Measurements from ENCODE around the gene SBNO2. TPM values are rescaled to one million over a fixed set of nuclear protein-coding genes. Genes with fewer than 3 reads are reported as not detected.

SBNO2 gene
- total and polyA plus RNA-seq, 2 experiments from 2014 or later = 6.9 to 35.4 TPM

DNA sequence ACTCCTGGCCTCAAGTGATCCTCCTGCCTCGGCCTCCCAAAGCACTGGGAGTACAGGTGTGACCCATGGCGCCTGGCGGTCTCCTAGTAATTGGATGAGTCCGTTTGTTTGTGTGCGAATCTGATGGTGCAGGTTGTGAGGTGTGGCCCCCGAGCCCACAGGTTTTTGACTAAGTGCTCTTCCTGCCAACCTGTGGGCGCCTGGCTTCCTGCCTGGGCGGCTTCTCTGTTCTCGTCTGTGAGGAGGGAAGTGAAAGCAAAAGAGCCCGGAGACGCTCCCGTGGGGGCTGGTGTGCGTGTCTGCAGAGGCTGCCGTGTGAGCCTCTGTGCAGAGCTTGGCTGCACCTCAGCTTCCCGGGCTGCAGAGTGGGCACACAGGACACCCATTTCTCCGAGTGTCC, 97.1 kb downstream of the SBNO2 start (continued):
- TF ChIP-seq ZNF462 (CRISPR knock-in tag; IDR thresholded peaks at IDR 0.05) (no peak), ZNF114 (CRISPR knock-in tag; IDR thresholded peaks at IDR 0.05) (no peak), EZH2phosphoT487 (IDR thresholded peaks at IDR 0.05; ENCODE audit: unreplicated experiment) (no peak), CTCF (conservative IDR thresholded peaks at IDR 0.05; ENCODE audit: low read depth in 2 of 2) (no peak)

DNA sequence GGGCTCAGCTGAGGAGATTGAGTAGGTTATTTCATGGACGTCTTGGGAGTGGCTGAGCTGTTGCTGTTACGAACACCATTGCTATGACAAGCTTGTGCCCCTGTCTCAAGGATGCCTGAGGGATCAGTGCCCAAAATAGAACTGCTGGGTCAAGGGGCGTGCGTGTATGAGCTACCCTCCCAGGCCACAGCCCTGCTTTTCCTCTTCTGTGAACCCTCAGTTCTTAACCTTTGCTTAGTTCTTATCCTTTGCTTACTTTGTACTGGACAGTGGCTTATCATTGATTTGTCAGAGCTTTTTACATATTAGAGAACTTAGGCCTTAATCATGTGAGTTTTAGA, 98.1 kb downstream of the SBNO2 start:
- peaks cover 37% of the 10 kb centered on the region for H3K36me3 Mint-ChIP-seq (ENCODE audit: low read depth)
- no peak overlapping the region; the same call in 2 of the 3 replicates for H3K4me3 Mint-ChIP-seq
- H3K27me3 Mint-ChIP-seq (ENCODE audit: insufficient read depth, low read depth, poor library complexity) = peaks cover 12% of the 10 kb centered on the region
- 0 out of 2 replicates have a peak, but pooled peaks cover 3% of the 10 kb centered on the region for H4K20me1 ChIP-seq (replicated peaks; ENCODE audit: insufficient read depth)
- H3K27ac ChIP-seq (ENCODE audit: low read depth) = no peak overlapping the region
- H3K9me2 ChIP-seq (ENCODE audit: insufficient read depth) = no peaks in the 10 kb centered on the region
- no peaks in the 10 kb centered on the region for H3K9me3 Mint-ChIP-seq
- H3K4me2 ChIP-seq = no peak overlapping the region
- H2AFZ ChIP-seq = no peak overlapping the region
- peaks cover 22% of the 10 kb centered on the region for H3F3A ChIP-seq (replicated peaks; ENCODE audit: low read depth)
- ATAC-seq = no peak
- H3K4me3 ChIP-seq = no peak overlapping the region
- H3K36me3 ChIP-seq (ENCODE audit: insufficient read depth) = peaks cover 4% of the 10 kb centered on the region; the same call in 1 of the 2 replicates
- H3K79me2 ChIP-seq (replicated peaks; ENCODE audit: insufficient read depth) = 0 out of 2 replicates have a peak, but pooled peaks cover 4% of the 10 kb centered on the region
- no peak overlapping the region for H3K27ac Mint-ChIP-seq
- H3K27me3 ChIP-seq (ENCODE audit: insufficient read depth) = 0 out of 2 replicates have a peak, but pooled peaks cover 5% of the 10 kb centered on the region
- peaks cover 5% of the 10 kb centered on the region; the same call in 1 of the 3 replicates for H3K4me1 Mint-ChIP-seq
- H3K4me1 ChIP-seq (ENCODE audit: insufficient read depth) = no peaks in the 10 kb centered on the region
- DNase-seq (ENCODE audit: low spot score) = no peak
- TF ChIP-seq REST (IDR thresholded peaks at IDR 0.05; ENCODE audit: unreplicated experiment) (no peak), EZH2 (IDR thresholded peaks at IDR 0.05; ENCODE audit: low read depth, unreplicated experiment) (no peak)

All from GM23338 (cell line).